Kidney capillary endothelial cell (primary cell): Measurements from ENCODE around the gene GPR146.
A peak's percentile ranks its signal among the peaks of the same experiment; 100 is the strongest.

Experiments
- DNase-seq: peaks from one replicate; pipeline ENCODE4 v3.0.0-alpha.2; 2018; ENCODE audit warnings: low spot score

Gene GPR146

GRCh38 chr7:1093916-1094508, 49.7 kb downstream of the GPR146 start:
- no peak for DNase-seq

- no peak for DNase-seq
These were observed 50.5 kb downstream of the GPR146 start for GRCh38 chr7:1094870-1095269.

GRCh38 chr7:1095621-1096155, 51.3 kb downstream of the GPR146 start:
- no peak for DNase-seq

- no peak for DNase-seq
These were observed 52.1 kb downstream of the GPR146 start for GRCh38 chr7:1096156-1097119.

- no peak for DNase-seq
These were observed 52.8 kb downstream of the GPR146 start for GRCh38 chr7:1097120-1097504.

- no peak for DNase-seq
These were observed 54.2 kb downstream of the GPR146 start for GRCh38 chr7:1098243-1099153.

- DNase-seq = no peak
These were observed 54.8 kb downstream of the GPR146 start for GRCh38 chr7:1099154-1099542.

GRCh38 chr7:1099637-1100036, 55.3 kb downstream of the GPR146 start:
- no peak for DNase-seq

- DNase-seq = peak; percentile 55
These were observed 56.0 kb downstream of the GPR146 start for GRCh38 chr7:1100386-1100785.

- DNase-seq = no peak
These were observed 56.7 kb downstream of the GPR146 start for GRCh38 chr7:1100834-1101562.

GRCh38 chr7:1101563-1102431, 57.5 kb downstream of the GPR146 start:
- no peak for DNase-seq

GRCh38 chr7:1103009-1103788, 58.9 kb downstream of the GPR146 start:
- no peak for DNase-seq

GRCh38 chr7:1103789-1104515, 59.6 kb downstream of the GPR146 start:
- DNase-seq = no peak

- DNase-seq = no peak
These were observed 60.3 kb downstream of the GPR146 start for GRCh38 chr7:1104516-1105179.

GRCh38 chr7:1105189-1105588, 60.8 kb downstream of the GPR146 start:
- DNase-seq = no peak

- DNase-seq = no peak
These were observed 61.9 kb downstream of the GPR146 start for GRCh38 chr7:1106063-1106792.

- no peak for DNase-seq
These were observed 62.6 kb downstream of the GPR146 start for GRCh38 chr7:1106793-1107421.
